ENCODE data around the gene VAV1. TPM values are rescaled to one million over a fixed set of nuclear protein-coding genes. Genes with fewer than 3 reads are reported as not detected.

VAV1 gene
- total and polyA plus RNA-seq, 2 experiments from 2014 or later: 0.82 to 1.8 TPM

DNA sequence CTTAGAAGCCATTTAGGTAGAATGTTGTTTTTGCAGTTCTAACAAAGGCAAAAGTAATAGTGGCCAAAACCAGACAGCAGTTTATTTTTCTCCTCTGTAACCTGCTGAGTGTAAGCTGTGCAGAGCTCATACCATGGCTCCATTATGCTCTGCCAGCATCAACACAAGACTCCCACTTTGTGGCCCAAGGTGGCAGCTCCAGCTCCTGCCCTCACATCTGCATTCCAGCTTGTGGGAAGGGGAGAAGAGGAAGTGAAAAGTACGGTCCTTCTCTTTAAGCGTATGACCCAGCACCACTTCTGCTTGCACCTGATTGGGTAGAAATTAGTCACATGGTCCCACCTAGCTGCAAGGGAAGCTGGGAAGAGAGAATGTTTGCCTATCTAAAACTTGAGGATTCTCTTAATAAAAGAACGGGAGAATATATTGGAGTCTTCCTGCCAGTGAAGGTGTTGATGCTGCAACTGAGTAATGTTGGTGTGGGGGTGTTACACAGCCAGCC is 134.1 kb downstream of the VAV1 start (continued):
- TF ChIP-seq STAT1 (IDR thresholded peaks at IDR 0.05; ENCODE audit: unreplicated experiment) (no peak), ZNF114 (CRISPR knock-in tag; IDR thresholded peaks at IDR 0.05) (no peak), NANOG (IDR thresholded peaks at IDR 0.05; ENCODE audit: borderline replicate concordance) (no peak), POLR2AphosphoS5 (IDR thresholded peaks at IDR 0.05; ENCODE audit: low read depth) (no peak)
- TF ChIP-seq, protein P1, sequence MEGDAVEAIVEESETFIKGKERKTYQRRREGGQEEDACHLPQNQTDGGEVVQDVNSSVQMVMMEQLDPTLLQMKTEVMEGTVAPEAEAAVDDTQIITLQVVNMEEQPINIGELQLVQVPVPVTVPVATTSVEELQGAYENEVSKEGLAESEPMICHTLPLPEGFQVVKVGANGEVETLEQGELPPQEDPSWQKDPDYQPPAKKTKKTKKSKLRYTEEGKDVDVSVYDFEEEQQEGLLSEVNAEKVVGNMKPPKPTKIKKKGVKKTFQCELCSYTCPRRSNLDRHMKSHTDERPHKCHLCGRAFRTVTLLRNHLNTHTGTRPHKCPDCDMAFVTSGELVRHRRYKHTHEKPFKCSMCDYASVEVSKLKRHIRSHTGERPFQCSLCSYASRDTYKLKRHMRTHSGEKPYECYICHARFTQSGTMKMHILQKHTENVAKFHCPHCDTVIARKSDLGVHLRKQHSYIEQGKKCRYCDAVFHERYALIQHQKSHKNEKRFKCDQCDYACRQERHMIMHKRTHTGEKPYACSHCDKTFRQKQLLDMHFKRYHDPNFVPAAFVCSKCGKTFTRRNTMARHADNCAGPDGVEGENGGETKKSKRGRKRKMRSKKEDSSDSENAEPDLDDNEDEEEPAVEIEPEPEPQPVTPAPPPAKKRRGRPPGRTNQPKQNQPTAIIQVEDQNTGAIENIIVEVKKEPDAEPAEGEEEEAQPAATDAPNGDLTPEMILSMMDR (conservative IDR thresholded peaks at IDR 0.05; ENCODE audit: low read depth in 2 of 2): no peak

Small RNAs within 50 kb of the gene (microRNA-seq; reads per million reads assigned to microRNA genes)
- gene MIR6791: not detected

Other genes with a start within 250 kb of the VAV1 start
- gene TNFSF9, start 241.7 kb upstream of the VAV1 start, total RNA-seq (2014; rRNA removed; shearing (Covaris generic)): 5.3 and 9.1 TPM in 2 replicates
- gene TNFSF9, start 241.7 kb upstream of the VAV1 start, polyA plus RNA-seq (2016; fragmentation: Nextera tagmentation; extraction: Ambion mirVana): 2.6 and 2.8 TPM in 2 replicates
- 2.0 and 7.3 TPM in 2 replicates for gene CD70, start 181.6 kb upstream of the VAV1 start, total RNA-seq (2014; rRNA removed; shearing (Covaris generic))
- gene CD70, start 181.6 kb upstream of the VAV1 start, polyA plus RNA-seq (2016; fragmentation: Nextera tagmentation; extraction: Ambion mirVana): 7.1 and 7.3 TPM in 2 replicates
- gene TNFSF14, start 102.5 kb upstream of the VAV1 start, total RNA-seq (2014; rRNA removed; shearing (Covaris generic)): not detected in 2 replicates
- gene TNFSF14, start 102.5 kb upstream of the VAV1 start, polyA plus RNA-seq (2016; fragmentation: Nextera tagmentation; extraction: Ambion mirVana): not detected in 2 replicates
- 4.8 and 17.7 TPM in 2 replicates for gene C3, start 52.1 kb upstream of the VAV1 start, total RNA-seq (2014; rRNA removed; shearing (Covaris generic))
- 5.1 and 7.5 TPM in 2 replicates for gene C3, start 52.1 kb upstream of the VAV1 start, polyA plus RNA-seq (2016; fragmentation: Nextera tagmentation; extraction: Ambion mirVana)
- gene GPR108, start 35.1 kb upstream of the VAV1 start, total RNA-seq (2014; rRNA removed; shearing (Covaris generic)): 42.6 and 57.9 TPM in 2 replicates
- 44.8 and 45.9 TPM in 2 replicates for gene GPR108, start 35.1 kb upstream of the VAV1 start, polyA plus RNA-seq (2016; fragmentation: Nextera tagmentation; extraction: Ambion mirVana)
- gene TRIP10, start 33.0 kb upstream of the VAV1 start, total RNA-seq (2014; rRNA removed; shearing (Covaris generic)): 46.2 and 56.8 TPM in 2 replicates
- gene TRIP10, start 33.0 kb upstream of the VAV1 start, polyA plus RNA-seq (2016; fragmentation: Nextera tagmentation; extraction: Ambion mirVana): 65.4 and 68.5 TPM in 2 replicates
- 25.6 and 38.4 TPM in 2 replicates for gene SH2D3A, start 5.3 kb upstream of the VAV1 start, total RNA-seq (2014; rRNA removed; shearing (Covaris generic))
- gene SH2D3A, start 5.3 kb upstream of the VAV1 start, polyA plus RNA-seq (2016; fragmentation: Nextera tagmentation; extraction: Ambion mirVana): 20.7 and 24.6 TPM in 2 replicates
- gene ADGRE1, start 114.9 kb downstream of the VAV1 start, total RNA-seq (2014; rRNA removed; shearing (Covaris generic)): not detected in 2 replicates
- gene ADGRE1, start 114.9 kb downstream of the VAV1 start, polyA plus RNA-seq (2016; fragmentation: Nextera tagmentation; extraction: Ambion mirVana): not detected in 2 replicates
- gene MBD3L2B, start 248.7 kb downstream of the VAV1 start, total RNA-seq (2014; rRNA removed; shearing (Covaris generic)): not detected in 2 replicates
- gene MBD3L2B, start 248.7 kb downstream of the VAV1 start, polyA plus RNA-seq (2016; fragmentation: Nextera tagmentation; extraction: Ambion mirVana): not detected in 2 replicates

All from GM23338 (cell line).